ENCODE data around the gene TMEM95. TPM values are rescaled to one million over a fixed set of nuclear protein-coding genes. Genes with fewer than 3 reads are reported as not detected.

Gene TMEM95
- polyA plus RNA-seq, 10 donors, result not detected

DNA sequence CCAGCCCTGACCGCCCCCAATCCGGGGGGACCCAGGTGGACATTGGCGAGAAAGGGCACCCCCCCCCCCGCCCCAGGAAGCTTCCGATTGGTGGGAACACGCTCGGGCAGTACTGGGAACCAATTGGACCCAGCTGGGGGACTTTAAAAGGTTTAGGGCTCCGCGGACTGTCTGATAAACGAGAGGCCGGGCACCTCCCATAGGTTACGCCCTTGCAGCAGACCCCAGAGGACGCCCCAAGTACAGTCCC, 48.7 kb downstream of the TMEM95 start:
- no peak for DNase-seq

DNA sequence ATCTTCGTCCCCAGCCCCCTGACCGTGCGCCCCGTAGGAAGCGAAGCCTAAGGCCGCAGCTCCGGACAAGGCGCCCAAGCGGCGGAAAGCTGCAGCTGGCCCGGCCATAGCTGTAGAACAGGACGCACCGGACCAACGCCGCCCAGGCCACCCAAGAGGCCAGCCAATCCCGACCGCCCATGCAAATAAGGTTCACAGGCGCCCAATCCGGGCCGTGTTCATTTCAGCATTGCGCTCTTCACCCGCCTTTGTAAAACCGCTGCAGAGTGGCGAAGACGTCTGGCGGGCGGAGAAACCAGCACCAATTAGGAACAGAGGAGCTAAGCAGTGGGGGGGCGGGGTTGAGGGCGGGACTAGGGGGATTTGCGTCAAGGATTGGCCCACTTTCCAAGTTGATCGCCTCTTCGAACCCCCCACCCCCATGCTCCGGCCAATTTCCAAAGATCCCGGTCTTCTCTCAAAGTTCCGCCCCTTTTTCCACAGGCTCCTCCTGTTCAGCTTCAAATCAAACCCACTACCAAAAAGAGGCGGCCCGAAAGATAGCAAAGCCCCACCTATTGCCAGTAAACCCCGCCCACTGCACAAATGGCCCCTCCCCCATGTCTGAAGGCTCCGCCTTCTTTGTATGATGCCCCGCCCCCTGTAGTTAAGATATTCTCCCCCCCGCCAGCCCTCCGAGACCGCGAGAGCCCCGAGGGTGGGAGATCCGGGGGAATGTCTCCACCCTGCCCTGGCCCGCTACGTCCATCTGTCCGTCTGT, 49.2 kb downstream of the TMEM95 start, which contains the start of gene TMEM256:
TSS of gene TMEM256 (minus strand) at position 121 of the 760 bp plus-strand sequence. CDS start at position 108, 13 bp downstream.
- peak; percentile 99 to 100 (median 99) for DNase-seq

DNA sequence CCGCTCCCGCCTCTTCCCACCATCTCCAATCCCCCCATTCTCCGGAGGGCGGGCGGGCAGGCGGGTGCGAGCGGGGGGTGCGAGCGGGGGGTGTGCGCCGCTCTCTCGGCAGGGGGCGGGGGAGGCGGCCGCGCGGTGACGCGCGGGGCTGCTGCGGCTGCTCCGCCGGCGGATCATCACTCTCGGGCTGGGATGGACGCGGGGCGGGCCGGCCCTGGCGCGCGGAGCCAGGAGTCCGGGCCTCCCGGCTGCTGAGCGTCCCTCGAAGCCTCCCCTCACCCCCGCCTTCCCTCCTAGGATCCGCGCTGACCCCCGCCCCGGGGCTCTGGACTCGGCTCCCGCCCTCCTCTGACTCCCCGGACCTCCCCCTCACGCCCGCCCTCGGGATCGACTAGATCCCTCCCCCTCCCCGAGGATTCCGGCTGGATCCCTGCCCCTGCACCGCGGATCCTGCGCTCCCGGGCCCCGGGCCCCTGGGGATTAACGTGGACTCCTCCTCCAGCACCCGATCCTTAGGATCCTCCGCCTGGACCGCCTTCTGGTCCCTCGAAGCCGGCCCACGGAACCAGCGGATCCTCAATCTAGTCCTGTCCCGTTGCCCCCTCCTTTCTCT, 49.9 kb downstream of the TMEM95 start:
- DNase-seq, result peak in 1 of 3 donors; percentile 65

DNA sequence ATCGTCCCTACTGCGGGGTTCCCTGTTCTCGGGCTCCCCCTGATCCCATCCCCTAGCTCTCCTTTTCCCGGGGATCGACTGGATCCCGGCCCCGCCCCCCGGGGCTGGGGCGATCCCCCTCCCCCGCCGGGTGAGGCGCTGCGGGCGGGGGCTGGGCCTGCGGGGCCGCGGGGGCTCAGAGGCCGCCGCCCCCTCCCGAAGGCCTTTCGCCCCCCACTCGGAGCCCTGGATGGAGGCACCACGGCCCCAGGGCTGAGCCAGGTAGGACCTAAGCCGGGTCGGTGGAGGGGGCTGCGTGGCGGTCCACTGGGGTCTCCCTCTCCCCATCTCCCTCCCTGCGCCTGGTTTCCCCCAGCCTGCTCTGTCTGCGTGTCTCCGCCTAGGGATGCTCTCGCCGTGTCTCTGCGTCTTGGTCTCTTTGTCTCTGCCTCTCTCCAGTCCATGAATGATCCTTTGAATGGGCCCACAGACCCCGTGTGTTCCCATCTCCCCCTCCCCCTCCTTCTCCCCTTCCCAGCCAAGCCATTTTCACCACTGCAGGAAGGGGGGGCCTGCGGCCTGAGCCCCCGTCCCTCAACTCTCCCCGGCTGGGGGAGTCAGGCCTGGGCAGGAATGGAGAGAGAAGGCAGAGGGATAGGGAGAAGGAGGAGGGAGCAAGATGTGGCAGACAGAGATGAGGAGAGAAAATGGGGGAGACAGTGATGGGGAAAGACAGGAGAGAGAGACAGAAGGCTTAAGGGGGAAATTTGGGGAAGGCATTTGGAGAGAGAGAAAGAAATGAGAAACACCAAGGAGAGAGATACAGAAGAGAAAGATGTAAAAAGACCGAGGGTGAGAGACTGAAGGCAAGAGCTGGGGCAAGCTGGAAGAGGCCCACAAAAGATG, 50.6 kb downstream of the TMEM95 start:
- peak in 2 of 3 donors; percentile 46 to 84 for DNase-seq

DNA sequence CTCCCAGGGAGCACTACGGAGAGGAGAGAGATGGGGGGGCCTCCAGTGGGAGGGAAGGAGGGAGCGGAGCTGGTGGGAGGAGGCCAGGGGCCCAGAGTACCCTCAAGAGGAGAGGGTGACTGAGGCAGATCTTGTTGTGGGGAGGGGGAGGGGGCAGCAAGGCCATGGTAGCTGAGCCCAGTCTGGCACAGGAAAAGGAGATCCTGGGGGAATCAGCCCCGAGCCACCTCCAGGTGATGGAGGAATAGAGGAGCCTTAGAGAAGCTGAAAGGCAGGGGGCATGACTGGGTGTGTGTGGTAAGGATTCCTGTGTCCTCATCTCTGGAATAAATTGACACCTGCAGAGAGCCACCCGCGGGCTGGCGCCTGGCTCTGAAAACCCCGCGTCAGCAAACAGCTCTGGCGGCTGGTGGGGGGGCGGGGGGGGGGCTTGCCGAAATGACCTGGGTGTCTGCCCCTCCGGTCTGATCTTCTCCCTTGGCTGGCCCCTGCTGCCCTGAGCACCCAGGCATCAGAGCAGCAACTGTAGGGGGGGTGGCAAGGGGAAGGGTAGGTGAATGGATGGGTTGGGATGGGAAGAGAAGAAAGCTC, 51.4 kb downstream of the TMEM95 start:
- DNase-seq, result peak in 1 of 3 donors; percentile 33

Other genes starting within 250 kb of the TMEM95 start
- gene ASGR2, start 240.3 kb upstream of the TMEM95 start, polyA plus RNA-seq (ENCODE audit: insufficient read length in 10 of 10), result under 1 TPM in 9 of 10 donors, not detected in 1; 0.15 to 0.40 (median 0.34) TPM
- gene ASGR1, start 175.8 kb upstream of the TMEM95 start, polyA plus RNA-seq (ENCODE audit: insufficient read length in 10 of 10), result 1 to 10 TPM; 1.6 to 6.5 (median 2.3) TPM
- gene DLG4, start 135.3 kb upstream of the TMEM95 start, polyA plus RNA-seq (ENCODE audit: insufficient read length in 10 of 10), result 10 to 100 TPM; 15.3 to 31.0 (median 21.1) TPM
- gene ACADVL, start 135.2 kb upstream of the TMEM95 start, polyA plus RNA-seq (ENCODE audit: insufficient read length in 10 of 10), result 100 to 1,000 TPM; 178 to 376 (median 256) TPM
- 10 to 100 TPM; 24.5 to 40.5 (median 34.9) TPM for gene DVL2, start 120.6 kb upstream of the TMEM95 start, polyA plus RNA-seq (ENCODE audit: insufficient read length in 10 of 10)
- gene PHF23, start 115.7 kb upstream of the TMEM95 start, polyA plus RNA-seq (ENCODE audit: insufficient read length in 10 of 10), result 10 to 100 TPM; 28.1 to 46.1 (median 34.4) TPM
- 100 to 1,000 TPM; 271 to 406 (median 306) TPM for gene GABARAP, start 112.7 kb upstream of the TMEM95 start, polyA plus RNA-seq (ENCODE audit: insufficient read length in 10 of 10)
- gene CTDNEP1, start 103.4 kb upstream of the TMEM95 start, polyA plus RNA-seq (ENCODE audit: insufficient read length in 10 of 10), result 100 to 1,000 TPM; 153 to 190 (median 180) TPM
- gene ELP5, start 102.9 kb upstream of the TMEM95 start, polyA plus RNA-seq (ENCODE audit: insufficient read length in 10 of 10), result 10 to 100 TPM; 31.9 to 64.8 (median 35.7) TPM
- 1 to 10 TPM in 5 of 10 donors, under 1 TPM in 5; 0.47 to 3.0 (median 1.1) TPM for gene CLDN7, start 92.7 kb upstream of the TMEM95 start, polyA plus RNA-seq (ENCODE audit: insufficient read length in 10 of 10)
- gene SLC2A4, start 73.4 kb upstream of the TMEM95 start, polyA plus RNA-seq (ENCODE audit: insufficient read length in 10 of 10), result 10 to 100 TPM in 9 of 10 donors, 1 to 10 TPM in 1; 7.7 to 32.4 (median 26.1) TPM
- 1 to 10 TPM; 1.2 to 4.2 (median 1.9) TPM for gene YBX2, start 60.5 kb upstream of the TMEM95 start, polyA plus RNA-seq (ENCODE audit: insufficient read length in 10 of 10)
- 100 to 1,000 TPM; 225 to 344 (median 294) TPM for gene EIF5A, start 47.5 kb upstream of the TMEM95 start, polyA plus RNA-seq (ENCODE audit: insufficient read length in 10 of 10)
- 10 to 100 TPM; 49.3 to 70.2 (median 58.7) TPM for gene GPS2, start 39.8 kb upstream of the TMEM95 start, polyA plus RNA-seq (ENCODE audit: insufficient read length in 10 of 10)
- 10 to 100 TPM; 13.6 to 20.6 (median 18.6) TPM for gene NEURL4, start 25.8 kb upstream of the TMEM95 start, polyA plus RNA-seq (ENCODE audit: insufficient read length in 10 of 10)
- 10 to 100 TPM in 2 of 10 donors, 1 to 10 TPM in 8; 5.3 to 19.6 (median 8.5) TPM for gene ACAP1, start 18.6 kb upstream of the TMEM95 start, polyA plus RNA-seq (ENCODE audit: insufficient read length in 10 of 10)
- 10 to 100 TPM in 1 of 10 donors, 1 to 10 TPM in 9; 5.8 to 10.3 (median 7.5) TPM for gene KCTD11, start 3.0 kb upstream of the TMEM95 start, polyA plus RNA-seq (ENCODE audit: insufficient read length in 10 of 10)
- 1 to 10 TPM in 2 of 10 donors, under 1 TPM in 7, not detected in 1; 0.22 to 1.4 (median 0.69) TPM for gene TNK1, start 25.9 kb downstream of the TMEM95 start, polyA plus RNA-seq (ENCODE audit: insufficient read length in 10 of 10)
- gene PLSCR3, start 39.4 kb downstream of the TMEM95 start, polyA plus RNA-seq (ENCODE audit: insufficient read length in 10 of 10), result 10 to 100 TPM; 20.4 to 35.0 (median 27.2) TPM
- 10 to 100 TPM; 49.0 to 60.9 (median 54.0) TPM for gene TMEM256, start 48.9 kb downstream of the TMEM95 start, polyA plus RNA-seq (ENCODE audit: insufficient read length in 10 of 10)
- gene NLGN2, start 52.7 kb downstream of the TMEM95 start, polyA plus RNA-seq (ENCODE audit: insufficient read length in 10 of 10), result 10 to 100 TPM; 19.9 to 33.1 (median 25.5) TPM
- not detected for gene SPEM1, start 65.2 kb downstream of the TMEM95 start, polyA plus RNA-seq (ENCODE audit: insufficient read length in 10 of 10)
- gene SPEM2, start 70.5 kb downstream of the TMEM95 start, polyA plus RNA-seq (ENCODE audit: insufficient read length in 10 of 10), result not detected
- under 1 TPM in 1 of 10 donors, not detected in 9; 0.04 TPM for gene SPEM3, start 73.7 kb downstream of the TMEM95 start, polyA plus RNA-seq (ENCODE audit: insufficient read length in 10 of 10)
- 1 to 10 TPM in 4 of 10 donors, under 1 TPM in 6; 0.52 to 1.4 (median 0.92) TPM for gene TMEM102, start 80.3 kb downstream of the TMEM95 start, polyA plus RNA-seq (ENCODE audit: insufficient read length in 10 of 10)
- 1 to 10 TPM; 1.3 to 5.1 (median 3.1) TPM for gene FGF11, start 84.4 kb downstream of the TMEM95 start, polyA plus RNA-seq (ENCODE audit: insufficient read length in 10 of 10)
- gene CHRNB1, start 89.9 kb downstream of the TMEM95 start, polyA plus RNA-seq (ENCODE audit: insufficient read length in 10 of 10), result 10 to 100 TPM; 51.8 to 85.8 (median 71.8) TPM
- gene ZBTB4, start 124.5 kb downstream of the TMEM95 start, polyA plus RNA-seq (ENCODE audit: insufficient read length in 10 of 10), result 10 to 100 TPM; 22.1 to 27.1 (median 24.9) TPM
- under 1 TPM in 8 of 10 donors, not detected in 2; 0.16 to 0.59 (median 0.20) TPM for gene SLC35G6, start 126.3 kb downstream of the TMEM95 start, polyA plus RNA-seq (ENCODE audit: insufficient read length in 10 of 10)
- 10 to 100 TPM; 50.2 to 72.7 (median 58.4) TPM for gene POLR2A, start 129.2 kb downstream of the TMEM95 start, polyA plus RNA-seq (ENCODE audit: insufficient read length in 10 of 10)
- 10 to 100 TPM; 22.2 to 38.2 (median 29.8) TPM for gene TNFSF12, start 193.9 kb downstream of the TMEM95 start, polyA plus RNA-seq (ENCODE audit: insufficient read length in 10 of 10)
- 1 to 10 TPM; 2.4 to 6.3 (median 4.0) TPM for gene TNFSF13, start 203.6 kb downstream of the TMEM95 start, polyA plus RNA-seq (ENCODE audit: insufficient read length in 10 of 10)
- gene SENP3, start 206.8 kb downstream of the TMEM95 start, polyA plus RNA-seq (ENCODE audit: insufficient read length in 10 of 10), result 10 to 100 TPM; 34.8 to 44.0 (median 39.9) TPM
- 10 to 100 TPM; 23.6 to 41.0 (median 27.5) TPM for gene CD68, start 224.5 kb downstream of the TMEM95 start, polyA plus RNA-seq (ENCODE audit: insufficient read length in 10 of 10)
- gene MPDU1, start 228.7 kb downstream of the TMEM95 start, polyA plus RNA-seq (ENCODE audit: insufficient read length in 10 of 10), result 10 to 100 TPM; 41.0 to 62.0 (median 48.0) TPM
- gene SOX15, start 234.9 kb downstream of the TMEM95 start, polyA plus RNA-seq (ENCODE audit: insufficient read length in 10 of 10), result 1 to 10 TPM; 1.1 to 4.3 (median 2.0) TPM